Activated CD4-positive, alpha-beta T cell treated with anti-CD3 and anti-CD28 coated beads, Interleukin-2, amount 10 ng/mL, durations not matched to agents 7 days and 5 days (primary cell): ENCODE results near the gene IL1R2. TPM values are rescaled to one million over a fixed set of nuclear protein-coding genes. Genes with fewer than 3 reads are reported as not detected.

ENCODE experiments used
- CTCF ChIA-PET: fragments of 350-600 bp; sonication (Branson Sonifier 250); formaldehyde crosslinking; loops from one replicate; lab custom pipeline; 2021; ENCODE audit warnings: antibody characterized with exemption; lab: Charles Lee
- POLR2A ChIA-PET: fragments of 350-600 bp; sonication (Branson Sonifier 250); formaldehyde crosslinking; loops from one replicate; lab custom pipeline; 2021; ENCODE audit warnings: antibody characterized with exemption; lab: Charles Lee
- DNase-seq: peaks from one replicate; pipeline ENCODE4 v3.0.0-alpha.2; 2020
- H3K27ac Mint-ChIP-seq: one replicate; pipeline ENCODE4 v1.8.0; 2021; ENCODE audit warnings: mild to moderate bottlenecking, moderate library complexity, mixed read lengths
- H3K27me3 Mint-ChIP-seq: one replicate; pipeline ENCODE4 v1.8.0; 2021; ENCODE audit warnings: mixed read lengths
- H3K36me3 Mint-ChIP-seq: one replicate; pipeline ENCODE4 v1.8.0; 2021; ENCODE audit warnings: low read depth, mixed read lengths
- H3K4me1 Mint-ChIP-seq: one replicate; pipeline ENCODE4 v1.8.0; 2021; ENCODE audit warnings: mixed read lengths
- H3K4me3 Mint-ChIP-seq: one replicate; pipeline ENCODE4 v1.8.0; 2021; ENCODE audit warnings: mild to moderate bottlenecking, moderate library complexity, mixed read lengths
- H3K9me3 Mint-ChIP-seq: one replicate; pipeline ENCODE4 v1.8.0; 2021; ENCODE audit warnings: mixed read lengths
- total RNA-seq, 2 experiments: library from RNA; stranded (reverse); gene quantifications; one replicate each; pipeline ENCODE4 v1.2.3, GENCODE V29; 2021

Gene IL1R2
- total RNA-seq, 2 experiments from 2014 or later, result 0.50 to 0.52 TPM

DNA sequence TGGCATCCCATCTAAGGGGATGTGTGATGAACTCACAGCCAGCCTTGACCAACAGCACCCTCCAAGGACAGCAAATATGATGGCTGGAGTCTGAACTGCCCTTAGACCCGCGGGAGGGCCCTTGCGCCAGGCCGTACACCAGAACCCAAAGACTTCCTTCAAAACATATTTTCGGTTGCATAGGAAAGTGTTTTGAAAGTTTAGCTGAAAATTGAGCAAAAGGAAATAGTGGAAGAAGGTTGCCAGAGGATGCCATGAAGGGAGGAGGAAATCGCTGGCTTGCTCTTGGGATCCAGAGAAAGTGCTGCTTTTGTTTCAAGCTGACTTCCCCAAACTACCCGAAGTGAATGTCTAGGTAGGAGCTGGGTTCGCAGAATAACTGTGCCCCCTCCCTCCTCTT is 61.3 kb downstream of the IL1R2 start:
- no peaks in the 10 kb centered on the region for H3K4me1 Mint-ChIP-seq
- no peak for DNase-seq
- H3K9me3 Mint-ChIP-seq, result no peaks in the 10 kb centered on the region
- H3K27me3 Mint-ChIP-seq, result no peaks in the 10 kb centered on the region
- ChIA-PET CTCF (interaction anchor here (1.5 kb wide), 1 partner anchor 10 kb away, joined by 4 read pairs; no protein-coding TSS in a partner anchor), POLR2A (no interaction called here)
- H3K36me3 Mint-ChIP-seq, result no peaks in the 10 kb centered on the region
- H3K27ac Mint-ChIP-seq, result no peak overlapping the region
- H3K4me3 Mint-ChIP-seq, result no peak overlapping the region

DNA sequence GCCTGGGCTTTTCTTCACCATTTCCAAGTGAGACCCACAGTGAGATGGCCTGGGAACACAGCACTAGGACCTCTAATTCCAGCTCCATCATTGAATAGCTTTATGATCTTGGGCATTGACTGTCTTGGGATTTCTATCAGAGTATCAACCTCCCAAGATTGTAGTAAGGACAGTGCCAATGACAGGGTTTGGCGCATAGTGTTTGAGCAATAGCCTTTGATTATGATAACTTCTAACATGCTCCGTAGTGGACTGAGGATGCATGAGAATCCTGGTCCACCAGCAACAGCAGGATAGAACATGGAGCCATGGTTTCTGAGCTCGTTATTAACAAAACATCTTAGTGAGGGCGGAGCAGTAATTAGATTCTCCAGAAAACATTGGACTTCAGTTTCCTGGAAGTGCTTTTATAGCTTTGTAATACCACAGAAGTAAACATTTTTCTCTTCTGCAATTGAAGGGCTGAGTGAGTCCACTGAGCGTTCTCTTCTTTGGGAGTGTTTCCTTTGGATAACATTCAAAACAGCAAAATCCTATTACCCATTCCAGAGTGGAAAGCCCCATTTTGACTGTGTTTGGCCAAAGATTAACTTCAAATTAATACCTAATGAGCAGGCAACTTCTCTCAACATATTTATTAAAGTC is 63.7 kb downstream of the IL1R2 start:
- Mint-ChIP-seq H3K27ac (no peak overlapping the region), H3K36me3 (no peaks in the 10 kb centered on the region), H3K27me3 (no peaks in the 10 kb centered on the region), H3K4me1 (no peaks in the 10 kb centered on the region), H3K4me3 (no peak overlapping the region), H3K9me3 (no peaks in the 10 kb centered on the region)
- CTCF ChIA-PET, result interaction anchor here (0.9 to 1.8 kb wide), 4 partner anchors 9 to 29 kb away, joined by 3 to 7 read pairs (median 4); no protein-coding TSS in a partner anchor
- POLR2A ChIA-PET, result no interaction called here
- DNase-seq, result no peak

DNA sequence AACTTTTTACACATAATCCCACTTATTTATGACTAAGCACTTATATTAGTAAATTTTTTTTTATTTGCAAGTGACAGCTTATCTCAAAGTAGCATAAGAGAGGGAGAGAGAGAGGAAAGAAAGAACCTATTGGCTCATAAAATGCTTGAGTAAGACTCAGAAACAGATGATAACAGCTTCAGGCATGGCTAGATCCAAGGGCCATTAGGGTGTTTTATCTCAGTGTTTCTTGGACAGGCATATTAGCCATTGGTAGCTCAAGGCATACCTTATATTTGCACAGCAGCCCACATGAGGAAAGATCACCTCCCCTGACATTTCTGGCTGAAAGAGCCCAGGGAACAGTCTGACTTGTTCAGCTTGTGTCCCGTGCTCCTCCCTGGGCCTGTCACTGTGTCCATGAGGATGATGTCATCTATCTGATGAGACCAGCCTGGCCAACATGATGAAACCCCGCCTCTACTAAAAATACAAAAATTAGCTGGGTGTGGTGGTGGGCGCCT is 64.4 kb downstream of the IL1R2 start:
- Mint-ChIP-seq H3K4me3 (no peak overlapping the region), H3K4me1 (no peaks in the 10 kb centered on the region), H3K9me3 (no peaks in the 10 kb centered on the region), H3K36me3 (no peaks in the 10 kb centered on the region), H3K27me3 (no peaks in the 10 kb centered on the region), H3K27ac (no peak overlapping the region)
- CTCF ChIA-PET, result interaction anchor here (0.6 to 1.8 kb wide), 6 partner anchors 10 to 195 kb away, joined by 3 to 7 read pairs (median 4); no protein-coding TSS in a partner anchor
- DNase-seq, result no peak
- POLR2A ChIA-PET, result no interaction called here

DNA sequence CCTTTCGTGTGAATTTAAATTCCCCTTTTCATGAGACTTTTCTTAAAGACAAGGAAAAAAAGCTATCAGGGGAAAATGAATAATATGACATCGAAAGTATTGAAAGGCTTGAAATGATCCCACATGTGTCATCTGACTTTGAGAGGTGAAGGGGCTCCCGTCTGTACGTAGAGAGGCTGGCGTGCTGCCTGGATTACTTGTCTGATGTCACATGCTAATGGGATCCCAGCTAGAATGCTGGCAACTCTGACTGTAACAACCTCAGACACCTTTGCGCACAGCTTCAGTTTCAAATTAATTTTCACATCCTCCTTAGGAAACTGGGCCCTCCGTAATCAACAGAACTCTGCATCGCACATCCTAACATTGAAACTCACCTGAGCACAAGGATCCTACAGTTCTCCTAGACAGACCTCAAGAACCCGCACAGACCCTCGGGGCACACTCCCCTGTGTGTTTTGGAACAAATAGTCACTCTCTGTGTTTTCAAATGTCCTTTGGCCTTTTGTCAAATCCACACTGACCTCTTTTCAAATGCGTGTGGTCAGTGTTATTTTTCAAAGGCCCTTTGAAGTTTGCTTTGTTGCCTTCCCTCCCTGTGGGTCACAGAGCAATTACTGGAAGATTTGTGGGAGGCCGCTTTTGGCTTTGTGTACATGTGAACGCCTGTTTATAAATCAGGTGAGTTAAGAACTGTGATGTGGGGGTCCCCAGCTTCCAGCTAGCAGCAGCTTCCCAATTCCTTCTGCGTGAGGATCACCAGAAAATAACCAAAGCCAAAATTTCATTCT is 65.9 kb downstream of the IL1R2 start:
- CTCF ChIA-PET, result interaction anchor here (0.7 to 1.6 kb wide), 6 partner anchors 10 to 569 kb away, joined by 3 to 5 read pairs (median 4); no protein-coding TSS in a partner anchor
- peaks cover 9% of the 10 kb centered on the region for H3K4me1 Mint-ChIP-seq
- no peaks in the 10 kb centered on the region for H3K9me3 Mint-ChIP-seq
- POLR2A ChIA-PET, result no interaction called here
- no peaks in the 10 kb centered on the region for H3K36me3 Mint-ChIP-seq
- H3K27ac Mint-ChIP-seq, result no peak overlapping the region
- DNase-seq, result no peak
- H3K27me3 Mint-ChIP-seq, result no peaks in the 10 kb centered on the region
- H3K4me3 Mint-ChIP-seq, result no peak overlapping the region

DNA sequence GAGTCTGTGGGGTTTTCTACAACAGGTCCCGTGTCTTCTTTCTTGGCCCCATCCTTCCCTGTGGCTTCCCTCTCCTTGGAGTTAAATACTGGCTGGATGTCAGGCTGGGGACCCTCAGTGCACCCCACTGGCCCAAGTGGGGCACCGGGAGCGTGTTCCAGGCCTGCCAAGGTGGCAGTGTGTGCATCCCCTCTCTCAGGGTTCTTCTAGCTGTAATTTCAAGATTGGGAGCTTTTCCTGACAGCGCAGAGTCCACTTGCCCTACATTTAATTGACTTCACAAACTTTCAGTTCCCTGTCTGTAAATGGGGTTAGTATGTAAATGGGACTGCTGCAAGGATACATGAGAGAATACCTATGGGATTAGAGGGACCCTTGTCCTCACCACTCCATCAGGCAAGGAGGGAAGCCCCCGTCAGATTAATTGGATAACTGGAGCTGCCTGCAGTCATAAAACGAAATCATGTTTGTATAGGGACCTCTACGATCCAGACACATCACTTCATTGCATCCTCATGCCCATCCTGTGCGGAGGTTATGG is 66.6 kb downstream of the IL1R2 start:
- Mint-ChIP-seq H3K4me3 (no peak overlapping the region), H3K36me3 (no peaks in the 10 kb centered on the region), H3K27ac (no peak overlapping the region), H3K4me1 (peaks cover 15% of the 10 kb centered on the region), H3K9me3 (no peaks in the 10 kb centered on the region), H3K27me3 (no peaks in the 10 kb centered on the region)
- ChIA-PET POLR2A (no interaction called here), CTCF (interaction anchor here (1.6 kb wide), 1 partner anchor 9 kb away, joined by 4 read pairs; no protein-coding TSS in a partner anchor)
- no peak for DNase-seq

DNA sequence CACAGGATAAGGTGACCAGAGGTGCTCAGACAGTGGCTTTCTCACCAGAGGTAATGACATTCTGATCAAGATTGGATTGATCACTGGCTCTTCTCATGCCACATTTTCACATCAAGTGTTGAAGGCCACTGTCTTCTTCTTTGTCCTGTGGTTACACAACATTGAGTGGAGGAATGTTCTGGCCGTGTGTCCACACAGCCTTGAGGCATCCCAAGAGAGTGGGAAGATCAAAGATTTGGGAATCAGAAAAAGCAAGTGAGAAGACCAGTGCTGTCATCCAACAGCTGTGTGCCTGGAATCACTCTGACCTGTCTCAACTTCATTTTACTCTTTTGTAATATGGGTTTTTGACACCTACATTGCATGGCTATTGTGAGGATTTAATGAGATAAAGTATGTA is 67.4 kb downstream of the IL1R2 start:
- no peak for DNase-seq
- no peaks in the 10 kb centered on the region for H3K27me3 Mint-ChIP-seq
- CTCF ChIA-PET, result no interaction called here
- H3K27ac Mint-ChIP-seq, result no peak overlapping the region
- no peaks in the 10 kb centered on the region for H3K36me3 Mint-ChIP-seq
- no peaks in the 10 kb centered on the region for H3K9me3 Mint-ChIP-seq
- H3K4me1 Mint-ChIP-seq, result peaks cover 21% of the 10 kb centered on the region
- H3K4me3 Mint-ChIP-seq, result no peak overlapping the region
- POLR2A ChIA-PET, result no interaction called here

DNA sequence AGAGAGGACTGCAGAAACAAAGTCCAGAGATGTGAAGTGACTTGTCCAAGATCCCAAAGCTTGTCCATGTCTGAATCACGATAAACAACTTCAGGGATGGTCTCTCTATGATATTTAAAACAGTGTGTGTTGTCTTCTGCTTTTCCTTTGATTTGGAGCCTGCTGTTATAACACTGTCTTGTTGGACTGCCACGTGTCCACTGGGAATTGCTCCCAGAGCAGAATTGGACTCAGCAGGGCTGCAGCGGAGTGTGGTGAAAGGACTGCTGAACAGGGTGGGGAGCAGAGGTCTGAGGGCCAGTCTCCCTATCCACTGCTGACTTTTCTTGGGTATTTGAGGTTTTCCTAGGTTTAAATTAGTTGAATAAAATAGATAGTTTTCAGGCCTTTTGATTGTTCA is 68.3 kb downstream of the IL1R2 start:
- H3K9me3 Mint-ChIP-seq, result no peaks in the 10 kb centered on the region
- H3K27me3 Mint-ChIP-seq, result no peaks in the 10 kb centered on the region
- H3K27ac Mint-ChIP-seq, result no peak overlapping the region
- DNase-seq, result no peak
- H3K4me1 Mint-ChIP-seq, result peaks cover 28% of the 10 kb centered on the region
- H3K36me3 Mint-ChIP-seq, result no peaks in the 10 kb centered on the region
- CTCF ChIA-PET, result interaction anchor here (1.1 kb wide), 1 partner anchor 10 kb away, joined by 4 read pairs; no protein-coding TSS in a partner anchor
- H3K4me3 Mint-ChIP-seq, result no peak overlapping the region
- POLR2A ChIA-PET, result no interaction called here

DNA sequence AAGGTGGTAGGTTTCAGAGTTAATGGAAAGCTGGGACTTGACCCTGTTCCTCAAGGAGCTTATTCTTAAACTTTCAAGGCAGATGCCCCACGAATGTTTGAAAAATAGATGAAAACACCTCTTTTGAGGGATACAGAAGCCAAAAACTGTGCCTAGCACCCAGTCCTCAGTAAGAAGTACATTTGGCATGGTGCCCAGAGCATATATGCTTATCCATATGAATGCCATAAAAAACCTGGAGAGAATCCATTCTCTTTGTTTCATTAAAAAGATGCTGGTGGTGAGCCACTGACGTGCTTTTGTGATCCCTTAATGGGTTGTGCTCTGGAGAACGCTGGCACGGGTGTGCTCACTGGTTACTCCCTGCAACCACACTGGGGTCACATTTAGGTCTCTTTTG is 69.0 kb downstream of the IL1R2 start:
- Mint-ChIP-seq H3K36me3 (no peaks in the 10 kb centered on the region), H3K4me3 (no peak overlapping the region), H3K27ac (no peak overlapping the region), H3K27me3 (no peaks in the 10 kb centered on the region), H3K9me3 (no peaks in the 10 kb centered on the region), H3K4me1 (peaks cover 28% of the 10 kb centered on the region)
- POLR2A ChIA-PET, result no interaction called here
- no peak for DNase-seq
- CTCF ChIA-PET, result interaction anchor here (0.6 to 1.7 kb wide), 4 partner anchors 11 to 180 kb away, joined by 3 to 4 read pairs (median 4); no protein-coding TSS in a partner anchor

DNA sequence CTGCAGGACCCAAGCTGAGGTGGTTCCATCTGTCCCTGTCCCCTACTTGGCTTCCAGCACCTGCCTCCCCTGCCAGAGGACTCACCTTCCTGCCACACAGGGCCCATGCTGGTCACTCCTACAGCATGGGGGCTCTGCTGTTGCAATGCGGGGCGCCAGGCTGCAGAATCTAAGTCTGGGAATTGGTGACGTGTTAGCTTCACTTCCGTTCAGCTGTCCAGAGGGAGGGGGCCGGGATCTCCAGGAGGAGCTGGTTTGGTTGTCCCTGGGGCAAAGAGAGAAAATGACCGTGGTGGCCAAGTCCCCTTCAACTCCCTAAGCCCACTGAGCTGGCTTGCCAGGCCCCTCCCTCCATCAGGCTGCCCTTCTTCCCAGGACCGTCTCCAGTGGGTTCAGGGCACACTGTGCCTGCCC is 69.5 kb downstream of the IL1R2 start:
- H3K9me3 Mint-ChIP-seq, result no peaks in the 10 kb centered on the region
- no peak overlapping the region for H3K4me3 Mint-ChIP-seq
- H3K36me3 Mint-ChIP-seq, result no peaks in the 10 kb centered on the region
- H3K4me1 Mint-ChIP-seq, result peaks cover 28% of the 10 kb centered on the region
- ChIA-PET CTCF (interaction anchor here (0.6 to 1.7 kb wide), 4 partner anchors 21 to 180 kb away, joined by 3 to 4 read pairs (median 4); no protein-coding TSS in a partner anchor), POLR2A (no interaction called here)
- no peak for DNase-seq
- H3K27me3 Mint-ChIP-seq, result no peaks in the 10 kb centered on the region
- H3K27ac Mint-ChIP-seq, result no peak overlapping the region

DNA sequence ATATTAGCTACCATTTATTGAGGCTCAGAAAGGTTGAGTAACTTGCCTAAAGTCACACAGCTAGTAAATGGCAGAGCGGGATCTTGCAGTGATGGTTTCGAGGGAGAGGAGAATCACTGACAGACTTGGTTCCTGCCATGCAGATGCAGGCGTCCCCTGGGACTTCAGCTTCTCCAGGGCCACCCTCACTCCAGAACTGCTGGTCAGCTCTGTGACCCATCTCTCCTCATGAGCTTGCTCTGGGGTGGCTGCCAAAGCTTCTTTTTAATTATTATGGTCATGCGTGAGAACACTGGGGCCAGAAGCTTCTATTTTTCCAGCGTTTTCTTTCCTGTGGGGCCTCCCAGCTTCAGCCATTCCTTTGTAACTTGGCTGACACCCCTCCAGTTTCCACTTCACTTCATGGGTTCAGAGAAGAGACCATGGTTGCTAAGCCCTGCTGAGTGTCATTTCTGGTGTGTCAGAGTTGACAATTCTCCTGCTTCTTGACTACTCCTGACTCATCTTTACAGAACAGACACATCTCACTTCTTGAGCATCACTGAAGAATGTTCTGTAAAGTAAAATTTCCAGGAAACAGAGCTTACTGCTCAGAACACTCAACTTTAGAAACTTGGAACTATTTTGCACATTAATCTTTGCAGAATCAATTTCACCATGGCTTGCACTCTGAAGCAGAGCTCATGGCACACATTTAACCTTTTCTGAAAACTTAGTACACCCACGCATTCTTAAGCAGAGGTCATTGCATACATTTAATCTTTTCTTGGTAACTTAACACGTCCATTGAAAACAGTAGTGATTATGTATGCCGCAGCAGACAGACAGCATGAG is 70.4 kb downstream of the IL1R2 start:
- DNase-seq, result no peak
- peaks cover 28% of the 10 kb centered on the region for H3K4me1 Mint-ChIP-seq
- no peak overlapping the region for H3K4me3 Mint-ChIP-seq
- H3K36me3 Mint-ChIP-seq, result no peaks in the 10 kb centered on the region
- CTCF ChIA-PET, result interaction anchor here (0.6 to 2.0 kb wide), 4 partner anchors 9 to 179 kb away, joined by 3 to 4 read pairs (median 4); no protein-coding TSS in a partner anchor
- H3K27ac Mint-ChIP-seq, result no peak overlapping the region
- POLR2A ChIA-PET, result no interaction called here
- peaks cover 3% of the 10 kb centered on the region for H3K9me3 Mint-ChIP-seq
- H3K27me3 Mint-ChIP-seq, result no peaks in the 10 kb centered on the region

DNA sequence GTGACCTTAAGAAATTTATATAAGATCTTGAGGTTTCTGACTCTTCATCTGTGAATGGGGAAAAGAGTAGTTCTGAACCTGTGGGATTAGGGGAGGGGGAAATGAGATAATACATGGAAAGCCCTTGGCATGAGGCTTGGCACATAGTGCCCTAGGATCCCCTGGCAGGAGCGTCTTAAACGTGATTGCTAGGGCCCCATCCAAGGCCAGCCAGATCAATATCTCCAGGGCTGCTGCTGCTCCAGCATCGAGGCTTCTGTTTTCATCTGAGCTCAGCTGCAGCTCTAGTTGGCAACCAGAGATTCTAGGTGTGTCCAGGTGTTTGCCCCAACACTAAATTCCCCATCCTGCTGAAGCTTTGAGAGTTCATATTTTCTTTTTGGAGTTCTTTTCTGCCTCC is 71.0 kb downstream of the IL1R2 start:
- Mint-ChIP-seq H3K4me1 (peaks cover 28% of the 10 kb centered on the region), H3K36me3 (no peaks in the 10 kb centered on the region), H3K27ac (no peak overlapping the region), H3K4me3 (no peak overlapping the region), H3K9me3 (peaks cover 3% of the 10 kb centered on the region), H3K27me3 (no peaks in the 10 kb centered on the region)
- POLR2A ChIA-PET, result no interaction called here
- no peak for DNase-seq
- CTCF ChIA-PET, result interaction anchor here (2.0 kb wide), 1 partner anchor 9 kb away, joined by 4 read pairs; no protein-coding TSS in a partner anchor

DNA sequence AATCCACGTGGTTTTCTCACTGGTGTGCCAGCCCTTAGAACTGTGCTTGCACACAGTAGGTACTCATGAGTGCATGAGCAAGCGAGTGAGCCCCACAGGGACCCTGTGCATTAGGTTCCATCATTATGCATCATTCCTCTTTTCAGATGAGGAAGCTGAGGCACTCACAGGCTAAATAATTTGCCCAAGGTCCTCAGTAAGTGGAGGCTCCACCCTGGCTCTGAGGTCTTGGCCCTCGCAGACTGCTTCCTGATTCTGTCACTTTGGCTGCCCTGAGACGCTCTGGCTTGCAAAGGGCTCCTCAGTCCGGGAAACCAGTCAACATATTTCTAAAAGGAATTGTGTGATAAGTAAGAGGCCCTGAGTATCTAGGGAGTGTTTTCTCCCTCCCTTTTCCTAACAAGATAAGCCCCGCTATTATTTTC is 71.7 kb downstream of the IL1R2 start:
- Mint-ChIP-seq H3K27me3 (no peaks in the 10 kb centered on the region), H3K27ac (peak overlapping the region; percentile 43), H3K36me3 (no peaks in the 10 kb centered on the region), H3K4me3 (no peak overlapping the region), H3K4me1 (peaks cover 28% of the 10 kb centered on the region), H3K9me3 (peaks cover 3% of the 10 kb centered on the region)
- ChIA-PET POLR2A (no interaction called here), CTCF (interaction anchor here (1.3 to 2.0 kb wide), 2 partner anchors 10 to 17 kb away, joined by 3 to 4 read pairs; no protein-coding TSS in a partner anchor)
- no peak for DNase-seq
